Pancreas (tissue), 10 donors: Measurements from ENCODE around the gene UBL3. TPM values are rescaled to one million over a fixed set of nuclear protein-coding genes. Genes with fewer than 3 reads are reported as not detected.

Experiments
- ATAC-seq, 4 donors: fragments of 200-7000 bp; cut with Tn5 transposase; one replicate each; pipeline versions ENCODE4 v1.8.0 to v1.9.1; 2020; ENCODE audit warnings: mild to moderate bottlenecking in 4 of 4, moderate library complexity in 4 of 4
- DNase-seq, 6 donors: peaks; one replicate each; pipeline ENCODE4 v3.0.0-alpha.2; 2020
- FAIRE-seq: peaks from 2 replicates; lab custom pipeline; 2012; peaks lifted over from hg19 to GRCh38; lab: Jason Lieb, UNC
- H3K27ac ChIP-seq, 4 donors: fragments of 200-600 bp; sonication (generic); 1 replicate in 3 of 4; 2 replicates in 1 of 4; pipeline versions ENCODE4 v1.5.0 to v1.8.0; 2020
- H3K27me3 ChIP-seq, 4 donors: fragments of 200-600 bp; one replicate each; pipeline ENCODE4 v1.8.0; 2021
- H3K36me3 ChIP-seq, 3 donors: fragments of 200-600 bp; sonication (generic) in 1 of 3; one replicate each; pipeline versions ENCODE4 v1.5.0 to v1.8.0; 2020 to 2021
- H3K4me1 ChIP-seq, 3 donors: fragments of 200-600 bp; one replicate each; pipeline ENCODE4 v1.8.0; 2021
- H3K4me3 ChIP-seq, 4 donors: fragments of 200-600 bp; sonication (generic) in 2 of 4; one replicate each; pipeline versions ENCODE4 v1.5.0 to v1.8.0; 2020 to 2021
- H3K9me3 ChIP-seq, 4 donors: fragments of 200-600 bp; one replicate each; pipeline ENCODE4 v1.8.0; 2021
- CTCF ChIP-seq, 4 donors: fragments of 200-600 bp; sonication (generic) in 3 of 4; IDR thresholded peaks; one replicate each; pipeline versions ENCODE4 v1.5.0 to v1.8.0; 2021; ENCODE audit warnings: antibody characterized with exemption in 4 of 4
- WGBS, 2 donors: extraction: QIAGEN DNeasy Blood & Tissue Kit; methylation state at CpG; one replicate each; pipeline ENCODE4 v1.1.7; 2013; 5-methylcytosine and 5-hydroxymethylcytosine counted together
- intact Hi-C, 3 donors: fragments of 100-400 bp; cut with DNase I; formaldehyde crosslinking; loops; one replicate each; pipeline versions ENCODE4 v1.11.1 to v1.14.2; 2022
- polyA plus RNA-seq, 2 donors: library from polyadenylated mRNA; stranded (reverse); fragments of 200-250 nt; gene quantifications; one replicate each; pipeline ENCODE4 v1.2.3, GENCODE V29; 2013
- total RNA-seq, 6 donors: library from RNA; stranded (reverse); fragmentation: NEBNext Ultra II Directional in 4 of 6; extraction: Animal tissue kit (Norgen Biotek cat#: 25700) in 4 of 6; gene quantifications; one replicate each; pipeline versions ENCODE4 v1.2.1 to v1.2.4, GENCODE V29; 2021 to 2023
- donor health status: healthy with polysubstance abuse.
- donor health status: DM: no; HTN: no; CAD: no; lungs with moderate emphysema.
- donor health status: DM: no; HTN: no; CAD: no.
- donor health status: control.
- donor health status: control.
- donor health status: Bipolar disorder and iron deficiency.
- donor health status: DM: yes; HTN: yes; CAD: no.
- donor health status: DM: no; HTN: no; CAD: no.
- donor health status: DM: no; HTN: no; CAD: no.
- donor health status: DM: yes; HTN: yes; CAD: no.

Gene UBL3
- total and polyA plus RNA-seq, 8 donors: 9.7 to 31.5 (median 23.1) TPM

DNA sequence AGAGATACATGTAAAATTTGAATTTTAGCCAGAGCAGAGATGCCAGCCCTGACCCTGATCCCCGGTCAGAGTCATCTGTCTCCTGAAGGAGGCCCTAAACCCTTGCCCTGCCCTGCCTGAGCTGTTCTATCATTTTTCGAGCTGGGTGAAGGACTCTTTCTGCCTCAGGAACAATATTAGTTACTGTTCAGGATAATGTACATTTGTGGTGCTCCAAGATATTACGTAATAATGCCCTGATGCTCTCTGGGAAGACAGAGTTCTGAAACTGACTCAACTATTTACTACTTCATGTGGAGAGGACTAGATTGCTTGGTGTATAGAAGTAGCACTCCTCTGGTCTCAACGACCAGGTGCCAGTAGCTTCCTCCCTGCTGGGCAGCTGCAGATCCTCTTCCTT is 37.9 kb upstream of the UBL3 start:
- no peak for DNase-seq
- Histone ChIP-seq H3K27me3 (no peaks in the 10 kb centered on the region), H3K36me3 (no peaks in the 10 kb centered on the region), H3K9me3 (no peaks in the 10 kb centered on the region), H3K4me1 (peaks cover 0 to under 1% (median under 1%) of the 10 kb centered on the region in 3 donors), H3K4me3 (no peak overlapping the region), H3K27ac (no peak overlapping the region)
- 76 to 82% methylated on average over 4 of the region's 4 CpGs for WGBS, 2 donors
- ATAC-seq: no peak
- intact Hi-C loops: no loop called here
- no peak for TF ChIP-seq CTCF (IDR thresholded peaks at IDR 0.05)
- FAIRE-seq: no peak

DNA sequence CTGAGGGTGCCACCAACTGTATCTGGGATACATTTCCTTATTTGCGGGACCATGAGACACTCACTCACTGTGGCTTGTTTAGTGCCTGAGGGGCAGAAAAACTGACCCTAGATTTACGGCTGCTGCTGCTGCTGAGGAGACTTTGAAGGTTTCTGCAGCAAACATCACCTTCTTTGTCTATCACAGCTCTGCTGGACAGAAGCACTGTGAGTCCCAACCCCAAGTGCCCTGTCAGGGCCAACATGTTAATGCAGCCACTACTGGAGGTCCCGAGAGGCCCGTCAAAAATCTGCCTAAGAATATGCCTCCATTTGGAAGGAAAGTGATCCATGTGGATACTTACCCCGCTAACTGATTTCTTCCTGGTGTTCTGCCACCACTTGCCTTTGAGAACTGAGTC is 37.3 kb upstream of the UBL3 start:
- no peak for FAIRE-seq
- TF ChIP-seq CTCF (IDR thresholded peaks at IDR 0.05): no peak
- no peaks in the 10 kb centered on the region for H3K9me3 ChIP-seq
- H3K27ac ChIP-seq: no peak overlapping the region
- no peaks in the 10 kb centered on the region for H3K36me3 ChIP-seq
- DNase-seq: no peak
- no peak overlapping the region for H3K4me3 ChIP-seq
- no peak for ATAC-seq
- no peaks in the 10 kb centered on the region for H3K4me1 ChIP-seq
- intact Hi-C loops: no loop called here
- H3K27me3 ChIP-seq: no peaks in the 10 kb centered on the region
- WGBS, 2 donors: 71 to 77% methylated on average over 5 of the region's 5 CpGs

- 43 to 44% methylated on average over 5 of the region's 5 CpGs for WGBS, 2 donors
- FAIRE-seq (no peak), ATAC-seq (no peak), DNase-seq (no peak)
- H3K27me3 ChIP-seq: no peaks in the 10 kb centered on the region
- intact Hi-C loops: no loop called here
- TF ChIP-seq CTCF (IDR thresholded peaks at IDR 0.05): no peak
- H3K4me1 ChIP-seq: no peaks in the 10 kb centered on the region
- no peaks in the 10 kb centered on the region for H3K9me3 ChIP-seq
- H3K36me3 ChIP-seq: no peaks in the 10 kb centered on the region
- H3K27ac ChIP-seq: no peak overlapping the region
- H3K4me3 ChIP-seq: no peak overlapping the region
Measured at GRCh38 chr13:29887030-29887557, 36.7 kb upstream of the UBL3 start.

DNA sequence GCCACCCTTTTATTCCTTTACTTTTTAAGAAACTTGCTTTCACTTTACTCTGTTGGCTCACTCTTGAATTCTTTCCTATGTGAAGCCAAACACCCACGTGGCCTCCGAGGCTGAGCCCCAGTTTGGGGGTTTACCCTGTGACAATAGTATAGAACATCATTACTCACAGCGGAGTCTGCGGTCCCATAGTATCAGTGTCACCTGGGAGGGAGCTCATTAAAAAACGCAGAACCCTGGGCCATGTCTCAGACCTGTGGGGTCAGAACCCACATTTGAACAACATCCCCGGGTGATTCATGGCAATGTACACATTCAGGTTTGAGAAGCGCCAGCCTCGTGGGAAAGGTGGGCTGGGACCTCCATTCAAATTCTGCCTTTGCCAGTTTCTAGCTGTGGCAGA is 36.0 kb upstream of the UBL3 start:
- H3K27ac ChIP-seq: no peak overlapping the region
- ATAC-seq: no peak
- intact Hi-C loops: no loop called here
- DNase-seq: no peak
- no peaks in the 10 kb centered on the region for H3K9me3 ChIP-seq
- 83 to 90% methylated on average over 8 of the region's 8 CpGs for WGBS, 2 donors
- no peaks in the 10 kb centered on the region for H3K4me1 ChIP-seq
- no peaks in the 10 kb centered on the region for H3K36me3 ChIP-seq
- no peak overlapping the region for H3K4me3 ChIP-seq
- FAIRE-seq: no peak
- TF ChIP-seq CTCF (IDR thresholded peaks at IDR 0.05): no peak
- no peaks in the 10 kb centered on the region for H3K27me3 ChIP-seq

DNA sequence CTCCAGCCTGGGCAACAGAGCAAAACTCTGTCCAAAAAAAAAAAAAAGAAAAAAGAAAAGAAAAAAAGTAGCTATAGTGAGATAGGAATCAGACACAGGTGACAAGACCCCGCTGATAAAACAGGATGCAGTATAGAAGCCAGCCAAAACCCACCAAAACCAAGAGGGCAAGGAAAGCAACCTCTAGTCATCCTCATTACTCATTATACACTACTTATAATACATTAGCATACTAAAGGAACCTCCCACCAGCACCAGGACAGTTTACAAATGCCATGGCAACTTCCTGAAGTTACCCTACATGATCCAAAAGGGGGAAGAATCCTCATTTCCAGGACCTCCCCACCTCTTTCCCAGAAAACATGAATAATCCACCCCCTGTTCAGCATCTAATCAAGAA is 35.6 kb upstream of the UBL3 start:
- FAIRE-seq: no peak

More for the DNA sequence above, 35.6 kb upstream of the UBL3 start:
- DNase-seq (no peak), ATAC-seq (no peak)
- Histone ChIP-seq H3K27me3 (no peaks in the 10 kb centered on the region), H3K9me3 (no peaks in the 10 kb centered on the region), H3K27ac (no peak overlapping the region), H3K4me1 (no peaks in the 10 kb centered on the region), H3K36me3 (no peaks in the 10 kb centered on the region), H3K4me3 (no peak overlapping the region)
- intact Hi-C loops: no loop called here
- 81% methylated on average over 1 of the region's 1 CpG for WGBS, 2 donors
- TF ChIP-seq CTCF (IDR thresholded peaks at IDR 0.05): no peak
